Progenitor cell of endocrine pancreas (in vitro differentiated cells): ENCODE measurements around the gene FAM83C. TPM values are rescaled to one million over a fixed set of nuclear protein-coding genes. Genes with fewer than 3 reads are reported as not detected.

Experiments
- DNase-seq: peaks from one replicate; pipeline ENCODE4 v3.0.0; 2021; ENCODE audit warnings: low spot score; ENCODE audit not compliant: unreplicated experiment
- H3K27ac Mint-ChIP-seq: 2 replicates; pipeline ENCODE4 v1.8.0; 2021; ENCODE audit warnings: mild to moderate bottlenecking, moderate library complexity, mixed read lengths
- H3K27me3 Mint-ChIP-seq: 2 replicates; pipeline ENCODE4 v1.8.0; 2021; ENCODE audit warnings: mixed read lengths
- H3K36me3 Mint-ChIP-seq: 2 replicates; pipeline ENCODE4 v1.8.0; 2022; ENCODE audit warnings: mixed read lengths; ENCODE audit not compliant: insufficient read depth
- H3K4me1 Mint-ChIP-seq: 2 replicates; pipeline ENCODE4 v1.8.0; 2021; ENCODE audit warnings: low read depth, mixed read lengths
- H3K4me3 Mint-ChIP-seq: 2 replicates; pipeline ENCODE4 v1.8.0; 2021; ENCODE audit warnings: low read depth, mild to moderate bottlenecking, moderate library complexity, mixed read lengths
- H3K9me3 Mint-ChIP-seq: 2 replicates; pipeline ENCODE4 v1.8.0; 2021; ENCODE audit warnings: low read depth, mixed read lengths
- CTCF ChIP-seq: fragments of 200-600 bp; sonication (generic); IDR thresholded peaks from one replicate; pipeline ENCODE4 v1.5.0; 2021; ENCODE audit warnings: antibody characterized with exemption, mild to moderate bottlenecking; ENCODE audit not compliant: unreplicated experiment
- total RNA-seq: library from RNA; stranded (reverse); gene quantifications from 2 replicates; pipeline ENCODE4 v1.2.1, GENCODE V29; 2021

FAM83C gene
- total RNA-seq, 1 donor from 2014 or later, result not detected

GRCh38 chr20:35303735-35304491 lies 11.7 kb upstream of the FAM83C start:
- peak; percentile 72 for DNase-seq
- TF ChIP-seq CTCF, result peak; percentile 91
- Mint-ChIP-seq H3K9me3 (no peaks in the 10 kb centered on the region), H3K4me1 (peaks cover 17% of the 10 kb centered on the region), H3K36me3 (no peaks in the 10 kb centered on the region), H3K27me3 (peaks cover 6% of the 10 kb centered on the region), H3K27ac (no peak overlapping the region), H3K4me3 (no peak overlapping the region)

- no peak for DNase-seq
- no peak for TF ChIP-seq CTCF
- H3K9me3 Mint-ChIP-seq, result no peaks in the 10 kb centered on the region
- peaks cover 12% of the 10 kb centered on the region for H3K27me3 Mint-ChIP-seq
- no peak overlapping the region for H3K27ac Mint-ChIP-seq
- H3K36me3 Mint-ChIP-seq, result no peaks in the 10 kb centered on the region
- H3K4me1 Mint-ChIP-seq, result peaks cover 17% of the 10 kb centered on the region
- H3K4me3 Mint-ChIP-seq, result no peak overlapping the region
These were observed 11.1 kb upstream of the FAM83C start for GRCh38 chr20:35303382-35303734.

GRCh38 chr20:35302421-35303335 lies 10.5 kb upstream of the FAM83C start:
- Mint-ChIP-seq H3K9me3 (no peaks in the 10 kb centered on the region), H3K27me3 (peaks cover 13% of the 10 kb centered on the region), H3K36me3 (no peaks in the 10 kb centered on the region), H3K27ac (peak overlapping the region; percentile 29), H3K4me3 (no peak overlapping the region), H3K4me1 (peaks cover 17% of the 10 kb centered on the region)
- DNase-seq, result no peak
- no peak for TF ChIP-seq CTCF

- Mint-ChIP-seq H3K27ac (no peak overlapping the region), H3K9me3 (no peaks in the 10 kb centered on the region), H3K36me3 (no peaks in the 10 kb centered on the region), H3K27me3 (peaks cover 18% of the 10 kb centered on the region), H3K4me1 (peaks cover 17% of the 10 kb centered on the region), H3K4me3 (no peak overlapping the region)
- no peak for DNase-seq
- no peak for TF ChIP-seq CTCF
These were observed 9.2 kb upstream of the FAM83C start for GRCh38 chr20:35301426-35301825.

- no peak for DNase-seq
- no peak overlapping the region for H3K27ac Mint-ChIP-seq
- TF ChIP-seq CTCF, result no peak
- H3K9me3 Mint-ChIP-seq, result no peaks in the 10 kb centered on the region
- H3K4me3 Mint-ChIP-seq, result no peak overlapping the region
- peaks cover 23% of the 10 kb centered on the region for H3K4me1 Mint-ChIP-seq
- no peaks in the 10 kb centered on the region for H3K36me3 Mint-ChIP-seq
- H3K27me3 Mint-ChIP-seq, result peaks cover 22% of the 10 kb centered on the region
These were observed 8.4 kb upstream of the FAM83C start for GRCh38 chr20:35300469-35301262.
